Sigmoid colon (tissue), 4 donors: ENCODE results near the gene PDLIM5.

Experiments used
- EP300 ChIP-seq, 4 donors: sonication (generic); formaldehyde crosslinking; IDR thresholded peaks; one replicate each; pipeline ENCODE4 v1.6.1; 2017; ENCODE audit warnings: antibody characterized with exemption in 4 of 4
- POLR2A ChIP-seq, 2 donors: fragments of 450-650 bp; IDR thresholded peaks; one replicate each; pipeline ENCODE4 v1.6.1; 2016; ENCODE audit warnings: antibody characterized with exemption in 2 of 2, mild to moderate bottlenecking in 2 of 2, moderate library complexity in 2 of 2
- TF ChIP-seq, protein P1 (sequence below), 4 experiments: fragments of 450-650 bp in 3 of 4; fragments of 200-600 bp in 1 of 4; IDR thresholded peaks; one replicate each; pipeline ENCODE4 v1.5.1; 2016 to 2019; ENCODE audit warnings: antibody characterized with exemption in 4 of 4, mild to moderate bottlenecking in 3 of 4, moderate library complexity in 2 of 4

DNA sequence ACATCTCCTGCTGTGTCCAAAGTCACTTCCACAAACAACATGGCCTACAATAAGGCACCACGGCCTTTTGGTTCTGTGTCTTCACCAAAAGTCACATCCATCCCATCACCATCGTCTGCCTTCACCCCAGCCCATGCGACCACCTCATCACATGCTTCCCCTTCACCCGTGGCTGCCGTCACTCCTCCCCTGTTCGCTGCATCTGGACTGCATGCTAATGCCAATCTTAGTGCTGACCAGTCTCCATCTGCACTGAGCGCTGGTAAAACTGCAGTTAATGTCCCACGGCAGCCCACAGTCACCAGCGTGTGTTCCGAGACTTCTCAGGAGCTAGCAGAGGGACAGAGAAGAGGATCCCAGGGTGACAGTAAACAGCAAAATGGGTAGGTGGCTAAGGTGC, 123.9 kb downstream of the PDLIM5 start:
- TF ChIP-seq POLR2A (IDR thresholded peaks at IDR 0.05) (no peak), EP300 (IDR thresholded peaks at IDR 0.05) (no peak)
- TF ChIP-seq, protein P1, sequence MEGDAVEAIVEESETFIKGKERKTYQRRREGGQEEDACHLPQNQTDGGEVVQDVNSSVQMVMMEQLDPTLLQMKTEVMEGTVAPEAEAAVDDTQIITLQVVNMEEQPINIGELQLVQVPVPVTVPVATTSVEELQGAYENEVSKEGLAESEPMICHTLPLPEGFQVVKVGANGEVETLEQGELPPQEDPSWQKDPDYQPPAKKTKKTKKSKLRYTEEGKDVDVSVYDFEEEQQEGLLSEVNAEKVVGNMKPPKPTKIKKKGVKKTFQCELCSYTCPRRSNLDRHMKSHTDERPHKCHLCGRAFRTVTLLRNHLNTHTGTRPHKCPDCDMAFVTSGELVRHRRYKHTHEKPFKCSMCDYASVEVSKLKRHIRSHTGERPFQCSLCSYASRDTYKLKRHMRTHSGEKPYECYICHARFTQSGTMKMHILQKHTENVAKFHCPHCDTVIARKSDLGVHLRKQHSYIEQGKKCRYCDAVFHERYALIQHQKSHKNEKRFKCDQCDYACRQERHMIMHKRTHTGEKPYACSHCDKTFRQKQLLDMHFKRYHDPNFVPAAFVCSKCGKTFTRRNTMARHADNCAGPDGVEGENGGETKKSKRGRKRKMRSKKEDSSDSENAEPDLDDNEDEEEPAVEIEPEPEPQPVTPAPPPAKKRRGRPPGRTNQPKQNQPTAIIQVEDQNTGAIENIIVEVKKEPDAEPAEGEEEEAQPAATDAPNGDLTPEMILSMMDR (IDR thresholded peaks at IDR 0.05), result no peak
